Mesothelial cell of epicardium (in vitro differentiated cells): ENCODE data around the gene RPS6KA1. TPM values are rescaled to one million over a fixed set of nuclear protein-coding genes. Genes with fewer than 3 reads are reported as not detected.

Source experiments
- DNase-seq, 2 experiments: peaks; one replicate each; pipeline ENCODE4 v3.0.0; 2021; ENCODE audit warnings: low spot score in 2 of 2; ENCODE audit not compliant: unreplicated experiment in 2 of 2
- H3K27ac Mint-ChIP-seq: 2 replicates; pipeline ENCODE4 v1.8.0; 2021; ENCODE audit warnings: mixed read lengths
- H3K27me3 Mint-ChIP-seq: 2 replicates; pipeline ENCODE4 v1.8.0; 2021; ENCODE audit warnings: low read depth, mixed read lengths
- H3K36me3 Mint-ChIP-seq: 2 replicates; pipeline ENCODE4 v1.8.0; 2021; ENCODE audit warnings: mixed read lengths
- H3K4me1 Mint-ChIP-seq: 2 replicates; pipeline ENCODE4 v1.8.0; 2021; ENCODE audit warnings: mixed read lengths
- H3K4me3 Mint-ChIP-seq: 2 replicates; pipeline ENCODE4 v1.8.0; 2021; ENCODE audit warnings: mild to moderate bottlenecking, moderate library complexity, mixed read lengths
- H3K9me3 Mint-ChIP-seq: 2 replicates; pipeline ENCODE4 v1.8.0; 2021; ENCODE audit warnings: mixed read lengths
- total RNA-seq: library from RNA; stranded (reverse); gene quantifications from 3 replicates; pipeline ENCODE4 v1.2.1, GENCODE V29; 2021
- TF ChIP-seq, protein P1 (sequence below): fragments of 200-600 bp; sonication (generic); IDR thresholded peaks from one replicate; pipeline ENCODE4 v1.5.0; 2021; ENCODE audit warnings: antibody characterized with exemption; ENCODE audit not compliant: unreplicated experiment

Gene RPS6KA1
- total RNA-seq, 1 donor from 2014 or later = 20.2 TPM

DNA sequence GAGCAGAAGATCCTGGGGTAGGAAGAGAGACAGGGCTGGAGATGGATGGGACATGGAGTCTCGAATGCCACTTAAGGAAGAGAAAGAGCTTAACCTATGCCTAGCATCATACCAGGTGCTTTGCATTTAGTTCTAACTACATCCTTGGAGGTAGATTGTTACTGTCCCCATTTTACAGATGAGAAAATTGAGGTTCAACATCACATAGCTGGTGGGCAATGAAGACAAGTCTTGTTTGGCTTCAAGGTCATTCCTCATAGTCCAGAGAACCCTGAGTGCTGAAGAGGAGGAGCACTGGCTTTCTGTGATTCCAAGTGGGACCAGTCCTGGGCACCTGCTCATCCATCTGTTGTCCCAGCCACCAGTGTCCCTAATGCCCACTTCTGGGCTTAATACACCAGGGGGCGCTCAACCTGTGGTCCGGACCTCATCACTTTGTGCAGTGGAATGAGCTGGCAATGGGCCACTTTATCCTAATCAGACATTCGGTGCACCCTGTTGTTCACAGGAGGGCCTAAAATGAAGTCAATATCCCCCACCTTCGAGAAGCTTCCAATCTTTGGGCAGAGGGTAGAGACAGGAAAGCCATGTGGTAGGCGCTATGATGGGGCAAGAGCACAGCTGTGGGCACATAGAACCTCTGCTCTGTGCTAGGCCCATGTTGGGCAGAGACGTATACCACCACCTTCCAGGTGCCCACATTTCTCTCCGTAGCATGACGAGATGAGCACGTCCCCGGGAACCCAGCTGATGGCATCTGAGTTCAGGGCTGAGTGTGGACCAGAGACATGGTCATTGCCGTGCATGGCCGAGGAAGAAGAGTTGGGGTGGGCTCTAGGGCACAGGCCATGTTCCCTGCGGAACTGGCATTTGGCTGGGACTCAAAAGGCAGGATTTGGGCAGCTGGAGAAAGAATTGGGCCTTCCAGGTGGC lies 9.2 kb downstream of the RPS6KA1 start:
- DNase-seq = no peak
- TF ChIP-seq, protein P1, sequence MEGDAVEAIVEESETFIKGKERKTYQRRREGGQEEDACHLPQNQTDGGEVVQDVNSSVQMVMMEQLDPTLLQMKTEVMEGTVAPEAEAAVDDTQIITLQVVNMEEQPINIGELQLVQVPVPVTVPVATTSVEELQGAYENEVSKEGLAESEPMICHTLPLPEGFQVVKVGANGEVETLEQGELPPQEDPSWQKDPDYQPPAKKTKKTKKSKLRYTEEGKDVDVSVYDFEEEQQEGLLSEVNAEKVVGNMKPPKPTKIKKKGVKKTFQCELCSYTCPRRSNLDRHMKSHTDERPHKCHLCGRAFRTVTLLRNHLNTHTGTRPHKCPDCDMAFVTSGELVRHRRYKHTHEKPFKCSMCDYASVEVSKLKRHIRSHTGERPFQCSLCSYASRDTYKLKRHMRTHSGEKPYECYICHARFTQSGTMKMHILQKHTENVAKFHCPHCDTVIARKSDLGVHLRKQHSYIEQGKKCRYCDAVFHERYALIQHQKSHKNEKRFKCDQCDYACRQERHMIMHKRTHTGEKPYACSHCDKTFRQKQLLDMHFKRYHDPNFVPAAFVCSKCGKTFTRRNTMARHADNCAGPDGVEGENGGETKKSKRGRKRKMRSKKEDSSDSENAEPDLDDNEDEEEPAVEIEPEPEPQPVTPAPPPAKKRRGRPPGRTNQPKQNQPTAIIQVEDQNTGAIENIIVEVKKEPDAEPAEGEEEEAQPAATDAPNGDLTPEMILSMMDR = peak; percentile 41
- no peak overlapping the region for H3K27ac Mint-ChIP-seq
- no peaks in the 10 kb centered on the region for H3K36me3 Mint-ChIP-seq
- H3K4me1 Mint-ChIP-seq = peaks cover 8% of the 10 kb centered on the region
- H3K4me3 Mint-ChIP-seq = no peak overlapping the region
- H3K9me3 Mint-ChIP-seq = no peaks in the 10 kb centered on the region
- H3K27me3 Mint-ChIP-seq = no peaks in the 10 kb centered on the region

- Mint-ChIP-seq H3K9me3 (no peaks in the 10 kb centered on the region), H3K4me3 (no peak overlapping the region), H3K27ac (peak overlapping the region; percentile 34), H3K4me1 (peaks cover 8% of the 10 kb centered on the region), H3K36me3 (no peaks in the 10 kb centered on the region), H3K27me3 (no peaks in the 10 kb centered on the region)
- TF ChIP-seq, protein P1 = no peak
- DNase-seq = no peak
These were observed 10.2 kb downstream of the RPS6KA1 start for GRCh38 chr1:26539722-26540121.

- Mint-ChIP-seq H3K36me3 (no peaks in the 10 kb centered on the region), H3K4me1 (peaks cover 8% of the 10 kb centered on the region), H3K27ac (no peak overlapping the region), H3K9me3 (no peaks in the 10 kb centered on the region), H3K27me3 (no peaks in the 10 kb centered on the region), H3K4me3 (no peak overlapping the region)
- TF ChIP-seq, protein P1 = no peak
- DNase-seq = no peak
These were observed 10.8 kb downstream of the RPS6KA1 start for GRCh38 chr1:26540351-26540750.

DNA sequence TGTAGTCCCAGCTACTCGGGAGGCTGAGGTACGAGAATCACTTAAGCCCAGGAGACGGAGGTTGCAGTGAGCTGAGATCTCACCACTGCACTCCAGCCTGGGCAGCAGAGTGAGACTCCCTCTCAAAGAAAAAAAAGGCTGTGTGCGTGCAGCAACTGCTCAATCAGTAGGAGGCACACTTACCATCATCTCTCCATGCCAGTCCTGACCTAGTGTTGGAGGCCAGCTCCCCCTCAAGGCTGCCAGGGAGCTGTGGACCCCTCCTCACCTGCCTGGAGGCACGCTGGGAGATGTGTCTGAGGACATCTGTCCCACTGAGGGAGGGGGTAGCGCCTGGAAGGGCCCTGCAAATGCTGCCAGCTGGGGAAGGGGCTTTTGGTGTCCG lies 11.9 kb downstream of the RPS6KA1 start:
- TF ChIP-seq, protein P1 = no peak
- Mint-ChIP-seq H3K27me3 (no peaks in the 10 kb centered on the region), H3K36me3 (no peaks in the 10 kb centered on the region), H3K4me1 (peaks cover 8% of the 10 kb centered on the region), H3K4me3 (no peak overlapping the region), H3K27ac (no peak overlapping the region), H3K9me3 (no peaks in the 10 kb centered on the region)
- no peak for DNase-seq

- Mint-ChIP-seq H3K4me1 (peaks cover 8% of the 10 kb centered on the region), H3K27ac (peak overlapping the region; percentile 40), H3K4me3 (no peak overlapping the region), H3K36me3 (no peaks in the 10 kb centered on the region), H3K9me3 (no peaks in the 10 kb centered on the region), H3K27me3 (no peaks in the 10 kb centered on the region)
- no peak for DNase-seq
- TF ChIP-seq, protein P1 = peak; percentile 25
These were observed 12.5 kb downstream of the RPS6KA1 start for GRCh38 chr1:26541816-26542711.
